Lung (tissue), 12 donors: ENCODE measurements around the gene MT1B. TPM values are rescaled to one million over a fixed set of nuclear protein-coding genes. Genes with fewer than 3 reads are reported as not detected.

ENCODE experiments used
- ATAC-seq: fragments of 200-7000 bp; cut with Tn5 transposase; one replicate; pipeline ENCODE4 v1.9.1; 2020; ENCODE audit warnings: moderate number of reproducible peaks; ENCODE audit not compliant: insufficient read depth, low FRiP score
- DNase-seq, 3 donors: peaks; one replicate each; pipeline ENCODE4 v3.0.0-alpha.2; 2013 to 2017
- H3K27ac ChIP-seq, 2 donors: one replicate each; pipeline ENCODE4 v1.5.1; 2013; ENCODE audit warnings: mild to moderate bottlenecking in 2 of 2, moderate library complexity in 2 of 2, control low read depth in 1 of 2, inconsistent platforms in 1 of 2, low read depth in 1 of 2, low read length in 1 of 2
- H3K27me3 ChIP-seq, 3 donors: one replicate each; pipeline ENCODE4 v1.5.1; 2013; ENCODE audit warnings: low read length in 2 of 3; ENCODE audit not compliant: control insufficient read depth in 3 of 3, insufficient read depth in 3 of 3
- H3K36me3 ChIP-seq, 4 donors: one replicate each; pipeline ENCODE4 v1.5.1; 2013; ENCODE audit warnings: low read length in 4 of 4, mild to moderate bottlenecking in 1 of 4, moderate library complexity in 1 of 4; ENCODE audit not compliant: control insufficient read depth in 4 of 4, insufficient read depth in 4 of 4
- H3K4me1 ChIP-seq, 5 donors: one replicate each; pipeline ENCODE4 v1.5.1; 2013; ENCODE audit warnings: low read length in 5 of 5, mild to moderate bottlenecking in 2 of 5, moderate library complexity in 1 of 5; ENCODE audit not compliant: control insufficient read depth in 5 of 5, insufficient read depth in 5 of 5
- H3K4me3 ChIP-seq: one replicate; pipeline ENCODE4 v1.5.1; 2013; ENCODE audit warnings: mild to moderate bottlenecking, control low read depth, moderate library complexity
- H3K9ac ChIP-seq, 2 donors: one replicate each; pipeline ENCODE4 v1.5.1; 2013; ENCODE audit warnings: low read length in 2 of 2, control low read depth in 1 of 2; ENCODE audit not compliant: insufficient read depth in 1 of 2
- H3K9me3 ChIP-seq, 4 donors: one replicate each; pipeline ENCODE4 v1.5.1; 2013; ENCODE audit warnings: low read length in 3 of 4, mild to moderate bottlenecking in 1 of 4, moderate library complexity in 1 of 4; ENCODE audit not compliant: control insufficient read depth in 4 of 4, insufficient read depth in 3 of 4
- WGBS, 2 donors: extraction: QIAGEN DNeasy Blood & Tissue Kit; methylation state at CpG; one replicate each; pipeline ENCODE4 v1.1.7; 2013; 5-methylcytosine and 5-hydroxymethylcytosine counted together
- polyA plus RNA-seq, 2 donors: library from polyadenylated mRNA; stranded (reverse); fragments of 200-250 nt; gene quantifications; one replicate each; pipeline ENCODE4 v1.2.1, GENCODE V29; 2013
- total RNA-seq, 2 donors: library from RNA; depleted of rRNA in 1 of 2; stranded (reverse); fragments of >200 nt in 1 of 2; gene quantifications; one replicate each; pipeline ENCODE4 v1.2.1, GENCODE V29; 2014 to 2021
- TF ChIP-seq, protein P1 (sequence below): IDR thresholded peaks from 2 replicates; pipeline ENCODE4 v1.5.1; 2012; ENCODE audit warnings: mild to moderate bottlenecking; ENCODE audit errors: control extremely low read depth, extremely low read depth
- donor health status: control.
- donor health status: control.
- donor health status: Bipolar disorder and iron deficiency.
- donor health status: healthy.
- donor health status: DM: yes; HTN: yes; CAD: no.

Gene MT1B
- total and polyA plus RNA-seq, 4 donors = not detected

DNA sequence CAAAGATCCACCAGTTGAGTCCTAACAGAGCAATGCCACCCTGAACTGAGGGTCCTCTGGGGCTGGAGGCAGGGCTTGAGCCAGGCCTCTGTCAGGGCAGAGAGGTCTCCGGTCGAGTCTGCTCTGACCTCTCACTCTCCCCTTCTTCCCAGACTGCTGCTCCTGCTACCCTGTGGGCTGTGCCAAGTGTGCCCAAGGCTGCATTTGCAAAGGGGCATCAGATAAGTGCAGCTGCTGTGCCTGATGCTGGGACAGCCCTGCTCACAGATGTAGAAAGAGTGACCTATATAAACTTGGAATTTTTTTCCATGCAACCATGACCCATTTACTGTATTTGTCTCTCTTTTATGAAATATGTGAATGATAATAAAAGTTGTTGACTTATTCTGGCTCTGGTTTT, 2.4 kb upstream of the MT1B start:
- Histone ChIP-seq H3K27me3 (peaks cover 0 to 61% (median 57%) of the 10 kb centered on the region in 3 donors), H3K9ac (no peak overlapping the region), H3K4me3 (no peak overlapping the region), H3K27ac (no peak overlapping the region), H3K9me3 (no peaks in the 10 kb centered on the region), H3K36me3 (no peaks in the 10 kb centered on the region), H3K4me1 (no peaks in the 10 kb centered on the region)
- TF ChIP-seq, protein P1, sequence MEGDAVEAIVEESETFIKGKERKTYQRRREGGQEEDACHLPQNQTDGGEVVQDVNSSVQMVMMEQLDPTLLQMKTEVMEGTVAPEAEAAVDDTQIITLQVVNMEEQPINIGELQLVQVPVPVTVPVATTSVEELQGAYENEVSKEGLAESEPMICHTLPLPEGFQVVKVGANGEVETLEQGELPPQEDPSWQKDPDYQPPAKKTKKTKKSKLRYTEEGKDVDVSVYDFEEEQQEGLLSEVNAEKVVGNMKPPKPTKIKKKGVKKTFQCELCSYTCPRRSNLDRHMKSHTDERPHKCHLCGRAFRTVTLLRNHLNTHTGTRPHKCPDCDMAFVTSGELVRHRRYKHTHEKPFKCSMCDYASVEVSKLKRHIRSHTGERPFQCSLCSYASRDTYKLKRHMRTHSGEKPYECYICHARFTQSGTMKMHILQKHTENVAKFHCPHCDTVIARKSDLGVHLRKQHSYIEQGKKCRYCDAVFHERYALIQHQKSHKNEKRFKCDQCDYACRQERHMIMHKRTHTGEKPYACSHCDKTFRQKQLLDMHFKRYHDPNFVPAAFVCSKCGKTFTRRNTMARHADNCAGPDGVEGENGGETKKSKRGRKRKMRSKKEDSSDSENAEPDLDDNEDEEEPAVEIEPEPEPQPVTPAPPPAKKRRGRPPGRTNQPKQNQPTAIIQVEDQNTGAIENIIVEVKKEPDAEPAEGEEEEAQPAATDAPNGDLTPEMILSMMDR = no peak
- no peak for ATAC-seq
- 96 to 100% methylated on average over 1 to 2 of the region's 2 CpGs for WGBS, 2 donors
- DNase-seq = no peak

DNA sequence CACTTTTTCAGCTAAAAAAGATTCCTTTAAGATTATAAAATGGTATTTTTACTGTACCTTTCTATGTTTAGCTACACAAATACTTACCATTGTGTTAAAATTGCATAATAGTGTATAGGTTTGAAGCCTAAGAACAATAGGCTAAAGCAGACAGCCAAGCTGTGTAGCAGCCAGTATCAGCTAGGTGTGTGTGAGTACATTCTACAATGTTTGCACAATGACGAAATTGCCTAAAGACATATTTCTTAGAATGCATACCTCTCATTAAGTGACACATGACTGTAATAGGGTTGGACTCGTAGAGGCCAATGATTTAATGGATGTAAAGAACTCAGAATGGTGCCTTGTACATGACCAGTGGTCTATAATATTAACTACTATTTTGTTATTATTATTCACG, 1.9 kb upstream of the MT1B start:
- no peaks in the 10 kb centered on the region for H3K4me1 ChIP-seq
- no peaks in the 10 kb centered on the region for H3K36me3 ChIP-seq
- WGBS, 2 donors = 77 to 78% methylated on average over 3 of the region's 3 CpGs
- no peak overlapping the region for H3K27ac ChIP-seq
- TF ChIP-seq, protein P1 = no peak
- DNase-seq (no peak), ATAC-seq (no peak)
- H3K9me3 ChIP-seq = no peaks in the 10 kb centered on the region
- no peak overlapping the region for H3K9ac ChIP-seq
- H3K27me3 ChIP-seq = peaks cover 0 to 55% (median 51%) of the 10 kb centered on the region in 3 donors
- no peak overlapping the region for H3K4me3 ChIP-seq

DNA sequence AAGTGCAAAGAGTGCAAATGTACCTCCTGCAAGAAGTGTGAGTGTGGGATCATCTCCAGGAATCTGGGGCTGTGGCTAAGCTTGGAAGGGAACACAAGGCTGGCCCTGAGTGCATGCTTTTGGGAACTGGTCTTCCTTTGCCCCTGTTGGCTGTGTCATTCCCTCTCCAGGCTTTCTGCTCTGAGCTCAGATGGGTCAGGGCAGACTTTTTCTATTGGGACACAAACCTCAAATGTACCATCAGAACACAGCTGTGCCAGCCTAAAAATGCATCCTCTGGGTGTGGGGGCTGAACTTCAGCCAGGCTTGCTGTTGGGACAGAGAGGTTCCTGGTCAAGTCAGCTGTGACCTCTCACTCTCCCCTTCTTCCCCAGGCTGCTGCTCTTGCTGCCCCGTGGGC, 914 bp downstream of the MT1B start:
- Histone ChIP-seq H3K4me1 (peaks cover 0 to 2% (median 0%) of the 10 kb centered on the region in 5 donors), H3K27ac (no peak overlapping the region), H3K9me3 (no peaks in the 10 kb centered on the region), H3K4me3 (no peak overlapping the region), H3K36me3 (no peaks in the 10 kb centered on the region), H3K9ac (no peak overlapping the region), H3K27me3 (peaks cover 0 to 31% (median 24%) of the 10 kb centered on the region in 3 donors)
- TF ChIP-seq, protein P1 = no peak
- ATAC-seq (no peak), DNase-seq (no peak)
- WGBS, 2 donors = 44 to 70% methylated on average over 1 of the region's 1 CpG

DNA sequence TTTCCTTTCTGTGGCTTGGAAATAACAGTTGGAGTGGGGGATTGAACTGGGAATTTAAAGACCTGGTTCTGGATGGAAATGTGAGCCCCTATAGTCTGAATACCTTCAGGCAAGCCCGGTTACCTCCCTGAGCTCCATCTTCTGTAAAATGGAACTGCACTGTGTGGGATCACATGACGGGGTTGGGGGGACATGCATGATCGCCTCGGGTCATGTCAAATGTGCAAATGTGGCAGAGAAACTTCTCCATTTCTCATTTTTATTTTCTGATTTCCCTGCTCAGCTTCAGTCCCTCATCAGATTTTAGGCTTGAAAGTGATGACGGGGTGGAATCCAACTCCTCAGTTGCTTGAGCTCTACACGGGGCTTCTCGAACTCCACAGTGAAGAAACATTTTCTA, 1.5 kb downstream of the MT1B start:
- no peak overlapping the region for H3K9ac ChIP-seq
- no peaks in the 10 kb centered on the region for H3K9me3 ChIP-seq
- H3K27me3 ChIP-seq = peaks cover 0 to 29% (median 22%) of the 10 kb centered on the region in 3 donors
- DNase-seq (no peak), ATAC-seq (no peak)
- H3K36me3 ChIP-seq = no peaks in the 10 kb centered on the region
- H3K4me3 ChIP-seq = no peak overlapping the region
- 89 to 90% methylated on average over 7 of the region's 7 CpGs for WGBS, 2 donors
- H3K4me1 ChIP-seq = peaks cover 0 to 7% (median 4%) of the 10 kb centered on the region in 5 donors
- no peak overlapping the region for H3K27ac ChIP-seq
- TF ChIP-seq, protein P1 = no peak
